Endothelial cell (in vitro differentiated cells): ENCODE measurements around the gene ACP3. TPM values are rescaled to one million over a fixed set of nuclear protein-coding genes. Genes with fewer than 3 reads are reported as not detected.

Experiments used
- DNase-seq: peaks from one replicate; pipeline ENCODE4 v3.0.0; 2021; ENCODE audit warnings: low spot score
- H3K27ac Mint-ChIP-seq: one replicate; pipeline ENCODE4 v1.8.0; 2021; ENCODE audit warnings: mixed read lengths, inconsistent platforms; ENCODE audit not compliant: unreplicated experiment
- H3K27me3 Mint-ChIP-seq: one replicate; pipeline ENCODE4 v1.8.0; 2021; ENCODE audit warnings: mild to moderate bottlenecking, moderate library complexity, mixed read lengths, inconsistent platforms; ENCODE audit not compliant: unreplicated experiment
- H3K36me3 Mint-ChIP-seq: one replicate; pipeline ENCODE4 v1.8.0; 2021; ENCODE audit warnings: mild to moderate bottlenecking, low read depth, mixed read lengths, inconsistent platforms; ENCODE audit not compliant: unreplicated experiment
- H3K4me1 Mint-ChIP-seq: one replicate; pipeline ENCODE4 v1.8.0; 2021; ENCODE audit warnings: mild to moderate bottlenecking, mixed read lengths, inconsistent platforms; ENCODE audit not compliant: unreplicated experiment
- H3K4me3 Mint-ChIP-seq: one replicate; pipeline ENCODE4 v1.8.0; 2021; ENCODE audit warnings: mild to moderate bottlenecking, mixed read lengths, inconsistent platforms; ENCODE audit not compliant: unreplicated experiment
- H3K9me3 Mint-ChIP-seq: one replicate; pipeline ENCODE4 v1.8.0; 2021; ENCODE audit warnings: mixed read lengths, inconsistent platforms; ENCODE audit not compliant: unreplicated experiment
- CTCF ChIP-seq: fragments of 200-600 bp; sonication (generic); IDR thresholded peaks from one replicate; pipeline ENCODE4 v1.5.0; 2021; ENCODE audit warnings: antibody characterized with exemption; ENCODE audit not compliant: unreplicated experiment
- total RNA-seq: library from RNA; stranded (reverse); fragmentation: NEBNext Ultra II Directional; extraction: Animal tissue kit (Norgen Biotek cat#: 25700); gene quantifications from one replicate; pipeline ENCODE4 v1.2.1, GENCODE V29; 2021; ENCODE audit not compliant: unreplicated experiment

ACP3 gene
- total RNA-seq, 1 donor from 2014 or later: 0.44 TPM

GRCh38 chr3:132401255-132401654 is 84.0 kb downstream of the ACP3 start:
- H3K27ac Mint-ChIP-seq: no peak overlapping the region
- TF ChIP-seq CTCF: no peak
- no peak for DNase-seq
- no peaks in the 10 kb centered on the region for H3K9me3 Mint-ChIP-seq
- H3K4me3 Mint-ChIP-seq: no peak overlapping the region
- H3K27me3 Mint-ChIP-seq: no peaks in the 10 kb centered on the region
- no peaks in the 10 kb centered on the region for H3K36me3 Mint-ChIP-seq
- H3K4me1 Mint-ChIP-seq: peaks cover 10% of the 10 kb centered on the region

GRCh38 chr3:132404276-132404675 is 87.1 kb downstream of the ACP3 start:
- Mint-ChIP-seq H3K27ac (no peak overlapping the region), H3K36me3 (no peaks in the 10 kb centered on the region), H3K27me3 (no peaks in the 10 kb centered on the region), H3K4me1 (peaks cover 10% of the 10 kb centered on the region), H3K4me3 (no peak overlapping the region), H3K9me3 (no peaks in the 10 kb centered on the region)
- no peak for TF ChIP-seq CTCF
- no peak for DNase-seq

- Mint-ChIP-seq H3K36me3 (no peaks in the 10 kb centered on the region), H3K9me3 (no peaks in the 10 kb centered on the region), H3K27ac (no peak overlapping the region), H3K27me3 (no peaks in the 10 kb centered on the region), H3K4me3 (no peak overlapping the region), H3K4me1 (peaks cover 10% of the 10 kb centered on the region)
- TF ChIP-seq CTCF: no peak
- no peak for DNase-seq
Measured at GRCh38 chr3:132405188-132405587, 88.0 kb downstream of the ACP3 start.

GRCh38 chr3:132405609-132406299 is 88.5 kb downstream of the ACP3 start:
- Mint-ChIP-seq H3K4me3 (no peak overlapping the region), H3K9me3 (no peaks in the 10 kb centered on the region), H3K4me1 (peaks cover 10% of the 10 kb centered on the region), H3K27ac (no peak overlapping the region), H3K27me3 (no peaks in the 10 kb centered on the region), H3K36me3 (no peaks in the 10 kb centered on the region)
- no peak for DNase-seq
- TF ChIP-seq CTCF: no peak

GRCh38 chr3:132406587-132406986 is 89.4 kb downstream of the ACP3 start:
- no peaks in the 10 kb centered on the region for H3K9me3 Mint-ChIP-seq
- H3K36me3 Mint-ChIP-seq: no peaks in the 10 kb centered on the region
- H3K4me1 Mint-ChIP-seq: peaks cover 8% of the 10 kb centered on the region
- no peak for DNase-seq
- H3K4me3 Mint-ChIP-seq: no peak overlapping the region
- no peak overlapping the region for H3K27ac Mint-ChIP-seq
- no peak for TF ChIP-seq CTCF
- H3K27me3 Mint-ChIP-seq: no peaks in the 10 kb centered on the region
